Fibroblast of villous mesenchyme (primary cell): ENCODE data around the gene IPO13. TPM values are rescaled to one million over a fixed set of nuclear protein-coding genes. Genes with fewer than 3 reads are reported as not detected.

Experiments
- DNase-seq: peaks from one replicate; pipeline ENCODE4 v3.0.0-alpha.2; 2010; ENCODE audit warnings: low read depth
- H3K4me3 ChIP-seq: 2 replicates; pipeline ENCODE4 v1.5.1; 2011; ENCODE audit warnings: low read depth, mild to moderate bottlenecking, low read length
- total RNA-seq: library from RNA; depleted of rRNA; stranded (reverse); fragments of >200 nt; gene quantifications from 2 replicates; pipeline ENCODE4 v1.2.3, GENCODE V29; 2012
- TF ChIP-seq, protein P1 (sequence below): IDR thresholded peaks from 2 replicates; pipeline ENCODE4 v1.5.1; 2012; ENCODE audit warnings: low read depth, mild to moderate bottlenecking, low read length; ENCODE audit not compliant: insufficient read depth

The IPO13 gene
- total RNA-seq, 1 donor = 20.7 TPM

DNA sequence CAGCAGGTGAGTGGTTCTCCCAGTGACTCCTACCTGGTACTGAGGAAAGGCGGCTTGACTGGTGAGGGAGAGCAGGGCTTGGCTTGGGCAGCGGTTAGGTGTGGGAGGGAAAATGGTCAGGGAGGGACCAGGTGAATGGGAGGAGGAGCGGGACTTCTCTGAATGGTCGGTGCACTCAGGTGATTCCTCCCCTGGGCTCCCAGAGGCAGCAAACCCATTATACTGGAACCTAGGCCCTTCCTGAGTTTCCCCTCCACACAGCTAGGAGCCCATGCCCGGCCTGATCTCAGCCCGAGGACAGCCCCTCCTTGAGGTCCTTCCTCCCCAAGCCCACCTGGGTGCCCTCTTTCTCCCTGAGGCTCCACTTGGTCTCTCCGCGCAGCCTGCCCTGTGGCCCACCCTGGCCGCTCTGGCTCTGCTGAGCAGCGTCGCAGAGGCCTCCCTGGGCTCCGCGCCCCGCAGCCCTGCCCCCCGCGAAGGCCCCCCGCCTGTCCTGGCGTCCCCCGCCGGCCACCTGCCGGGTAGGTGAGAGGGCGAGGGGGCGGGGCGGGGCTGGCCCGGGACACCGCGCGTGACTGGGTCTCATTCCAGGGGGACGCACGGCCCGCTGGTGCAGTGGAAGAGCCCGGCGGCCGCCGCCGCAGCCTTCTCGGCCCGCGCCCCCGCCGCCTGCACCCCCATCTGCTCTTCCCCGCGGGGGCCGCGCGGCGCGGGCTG, 10.9 kb upstream of the IPO13 start:
- H3K4me3 ChIP-seq = peak overlapping the region; percentile 33
- TF ChIP-seq, protein P1, sequence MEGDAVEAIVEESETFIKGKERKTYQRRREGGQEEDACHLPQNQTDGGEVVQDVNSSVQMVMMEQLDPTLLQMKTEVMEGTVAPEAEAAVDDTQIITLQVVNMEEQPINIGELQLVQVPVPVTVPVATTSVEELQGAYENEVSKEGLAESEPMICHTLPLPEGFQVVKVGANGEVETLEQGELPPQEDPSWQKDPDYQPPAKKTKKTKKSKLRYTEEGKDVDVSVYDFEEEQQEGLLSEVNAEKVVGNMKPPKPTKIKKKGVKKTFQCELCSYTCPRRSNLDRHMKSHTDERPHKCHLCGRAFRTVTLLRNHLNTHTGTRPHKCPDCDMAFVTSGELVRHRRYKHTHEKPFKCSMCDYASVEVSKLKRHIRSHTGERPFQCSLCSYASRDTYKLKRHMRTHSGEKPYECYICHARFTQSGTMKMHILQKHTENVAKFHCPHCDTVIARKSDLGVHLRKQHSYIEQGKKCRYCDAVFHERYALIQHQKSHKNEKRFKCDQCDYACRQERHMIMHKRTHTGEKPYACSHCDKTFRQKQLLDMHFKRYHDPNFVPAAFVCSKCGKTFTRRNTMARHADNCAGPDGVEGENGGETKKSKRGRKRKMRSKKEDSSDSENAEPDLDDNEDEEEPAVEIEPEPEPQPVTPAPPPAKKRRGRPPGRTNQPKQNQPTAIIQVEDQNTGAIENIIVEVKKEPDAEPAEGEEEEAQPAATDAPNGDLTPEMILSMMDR = no peak
- no peak for DNase-seq

DNA sequence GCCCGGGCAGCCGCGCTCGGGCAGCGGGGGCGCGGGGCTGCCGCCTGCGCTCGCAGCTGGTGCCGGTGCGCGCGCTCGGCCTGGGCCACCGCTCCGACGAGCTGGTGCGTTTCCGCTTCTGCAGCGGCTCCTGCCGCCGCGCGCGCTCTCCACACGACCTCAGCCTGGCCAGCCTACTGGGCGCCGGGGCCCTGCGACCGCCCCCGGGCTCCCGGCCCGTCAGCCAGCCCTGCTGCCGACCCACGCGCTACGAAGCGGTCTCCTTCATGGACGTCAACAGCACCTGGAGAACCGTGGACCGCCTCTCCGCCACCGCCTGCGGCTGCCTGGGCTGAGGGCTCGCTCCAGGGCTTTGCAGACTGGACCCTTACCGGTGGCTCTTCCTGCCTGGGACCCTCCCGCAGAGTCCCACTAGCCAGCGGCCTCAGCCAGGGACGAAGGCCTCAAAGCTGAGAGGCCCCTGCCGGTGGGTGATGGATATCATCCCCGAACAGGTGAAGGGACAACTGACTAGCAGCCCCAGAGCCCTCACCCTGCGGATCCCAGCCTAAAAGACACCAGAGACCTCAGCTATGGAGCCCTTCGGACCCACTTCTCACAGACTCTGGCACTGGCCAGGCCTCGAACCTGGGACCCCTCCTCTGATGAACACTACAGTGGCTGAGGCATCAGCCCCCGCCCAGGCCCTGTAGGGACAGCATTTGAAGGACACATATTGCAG, 10.2 kb upstream of the IPO13 start:
- peak overlapping the region; percentile 35 for H3K4me3 ChIP-seq
- TF ChIP-seq, protein P1 = no peak
- peak; percentile 36 for DNase-seq

GRCh38 chr1:43937179-43937865, 9.4 kb upstream of the IPO13 start:
- DNase-seq = no peak
- TF ChIP-seq, protein P1 = no peak
- H3K4me3 ChIP-seq = no peak overlapping the region

- no peak overlapping the region for H3K4me3 ChIP-seq
- no peak for DNase-seq
- TF ChIP-seq, protein P1 = no peak
Observed at GRCh38 chr1:43938383-43938782, 8.4 kb upstream of the IPO13 start.

- no peak for DNase-seq
- TF ChIP-seq, protein P1 = no peak
- no peak overlapping the region for H3K4me3 ChIP-seq
Observed at GRCh38 chr1:43938892-43939587, 7.7 kb upstream of the IPO13 start.

- TF ChIP-seq, protein P1 = no peak
- H3K4me3 ChIP-seq = no peak overlapping the region
- no peak for DNase-seq
Observed at GRCh38 chr1:43942411-43942810, 4.3 kb upstream of the IPO13 start.
